ENCODE results near the gene CFDP1. TPM values are rescaled to one million over a fixed set of nuclear protein-coding genes. Genes with fewer than 3 reads are reported as not detected.
A peak's percentile ranks its signal among the peaks of the same experiment; 100 is the strongest.
"Not testable (repeated sequence)": the region's sequence is repeated elsewhere in the genome, so short reads cannot be mapped to it uniquely, and the experiment has no call there.

Gene CFDP1
- total and polyA plus RNA-seq, 8 donors = 43.4 to 151 (median 134) TPM

DNA sequence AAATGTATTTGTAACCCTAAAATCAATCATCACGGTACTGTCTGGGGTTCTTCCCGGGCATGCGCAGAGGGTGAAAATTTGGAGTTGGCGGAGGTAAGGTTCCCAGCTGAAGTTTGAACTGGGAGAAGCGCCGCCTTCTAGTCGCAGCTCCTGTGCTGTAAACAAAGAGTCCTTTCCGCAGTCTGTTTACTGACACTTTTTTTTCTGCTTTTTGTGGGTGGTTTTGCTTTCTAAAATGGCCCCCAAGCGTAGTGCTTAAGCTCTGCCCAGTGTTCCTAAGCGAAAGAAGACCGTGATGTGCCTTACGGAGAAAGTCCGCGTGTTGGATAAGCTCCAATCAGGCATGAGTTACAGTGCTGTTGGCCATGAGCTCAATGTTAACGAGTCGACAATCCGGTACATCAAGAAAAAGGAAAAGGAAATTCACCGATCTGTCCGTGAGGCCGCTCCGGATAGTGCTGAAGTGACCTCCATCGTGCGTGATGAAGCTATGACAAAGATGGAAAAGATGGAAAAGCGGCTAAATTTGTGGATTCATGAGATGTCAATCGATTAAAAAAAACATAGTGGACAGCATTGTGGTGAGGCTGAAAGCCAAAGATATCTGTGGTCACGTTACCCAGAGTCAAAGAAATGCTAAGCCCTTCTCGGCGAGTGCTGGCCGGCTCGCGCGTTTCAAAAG is 570 bp upstream of the CFDP1 start:
- intact Hi-C loops (cut with DNase I) = no loop called here
- DNase-seq (peak in 3 of 4 donors; percentile 81 to 92 (median 90)), ATAC-seq (peak; percentile 77)
- TF ChIP-seq, protein P1, sequence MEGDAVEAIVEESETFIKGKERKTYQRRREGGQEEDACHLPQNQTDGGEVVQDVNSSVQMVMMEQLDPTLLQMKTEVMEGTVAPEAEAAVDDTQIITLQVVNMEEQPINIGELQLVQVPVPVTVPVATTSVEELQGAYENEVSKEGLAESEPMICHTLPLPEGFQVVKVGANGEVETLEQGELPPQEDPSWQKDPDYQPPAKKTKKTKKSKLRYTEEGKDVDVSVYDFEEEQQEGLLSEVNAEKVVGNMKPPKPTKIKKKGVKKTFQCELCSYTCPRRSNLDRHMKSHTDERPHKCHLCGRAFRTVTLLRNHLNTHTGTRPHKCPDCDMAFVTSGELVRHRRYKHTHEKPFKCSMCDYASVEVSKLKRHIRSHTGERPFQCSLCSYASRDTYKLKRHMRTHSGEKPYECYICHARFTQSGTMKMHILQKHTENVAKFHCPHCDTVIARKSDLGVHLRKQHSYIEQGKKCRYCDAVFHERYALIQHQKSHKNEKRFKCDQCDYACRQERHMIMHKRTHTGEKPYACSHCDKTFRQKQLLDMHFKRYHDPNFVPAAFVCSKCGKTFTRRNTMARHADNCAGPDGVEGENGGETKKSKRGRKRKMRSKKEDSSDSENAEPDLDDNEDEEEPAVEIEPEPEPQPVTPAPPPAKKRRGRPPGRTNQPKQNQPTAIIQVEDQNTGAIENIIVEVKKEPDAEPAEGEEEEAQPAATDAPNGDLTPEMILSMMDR (IDR thresholded peaks at IDR 0.05) = no peak
- H3K36me3 ChIP-seq = no peaks in the 10 kb centered on the region
- peaks cover 6 to 33% of the 10 kb centered on the region in 2 donors for H3K4me1 ChIP-seq
- H3K4me3 ChIP-seq = peak overlapping the region; percentile 98 to 99
- no peaks in the 10 kb centered on the region for H3K9me3 ChIP-seq
- no peaks in the 10 kb centered on the region for H3K27me3 ChIP-seq
- H3K27ac ChIP-seq = peak overlapping the region; percentile 96 to 97

DNA sequence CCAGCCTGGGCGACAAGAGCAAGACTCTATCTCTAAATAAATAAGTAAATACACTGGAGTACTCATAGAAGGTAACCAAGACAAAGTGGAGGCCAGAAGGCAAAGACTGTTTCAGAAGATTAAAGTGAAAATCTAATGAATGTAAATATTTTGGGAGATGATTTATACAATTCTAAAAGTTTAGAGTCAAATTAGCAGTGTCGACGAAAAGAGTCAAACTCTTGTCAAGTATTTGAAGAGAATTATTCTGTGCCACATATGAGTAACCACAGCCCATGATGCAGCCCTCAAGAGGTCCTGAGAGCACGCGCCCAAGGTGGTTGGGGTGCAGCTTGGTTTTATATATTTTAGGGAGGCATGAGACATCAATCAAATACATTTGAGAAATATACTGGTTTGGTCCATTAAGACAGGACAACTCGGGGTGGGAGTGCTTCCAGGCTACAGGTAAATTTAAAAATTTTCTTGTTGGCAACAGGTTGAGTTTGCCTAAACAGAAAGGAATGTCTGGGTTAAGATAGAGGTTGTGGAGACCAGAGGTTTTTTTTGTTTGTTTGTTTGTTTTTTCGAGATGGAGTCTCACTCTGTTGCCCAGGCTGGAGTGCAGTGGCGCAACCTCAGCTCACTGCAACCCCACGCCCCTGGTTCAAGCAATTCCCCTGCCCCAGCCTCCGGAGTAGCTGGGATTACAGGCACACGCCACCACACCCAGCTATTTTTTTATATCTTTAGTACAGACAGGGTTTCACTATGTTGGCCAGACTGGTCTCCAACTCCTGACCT is 3.5 kb downstream of the CFDP1 start:
- Histone ChIP-seq H3K27me3 (no peaks in the 10 kb centered on the region), H3K27ac (no peak overlapping the region), H3K4me3 (no peak overlapping the region), H3K4me1 (peaks cover 6 to 34% of the 10 kb centered on the region in 2 donors), H3K36me3 (no peaks in the 10 kb centered on the region), H3K9me3 (no peaks in the 10 kb centered on the region)
- ATAC-seq (no peak), DNase-seq (no peak)
- TF ChIP-seq, protein P1 (IDR thresholded peaks at IDR 0.05) = no peak
- intact Hi-C loops (cut with DNase I) = no loop called here

DNA sequence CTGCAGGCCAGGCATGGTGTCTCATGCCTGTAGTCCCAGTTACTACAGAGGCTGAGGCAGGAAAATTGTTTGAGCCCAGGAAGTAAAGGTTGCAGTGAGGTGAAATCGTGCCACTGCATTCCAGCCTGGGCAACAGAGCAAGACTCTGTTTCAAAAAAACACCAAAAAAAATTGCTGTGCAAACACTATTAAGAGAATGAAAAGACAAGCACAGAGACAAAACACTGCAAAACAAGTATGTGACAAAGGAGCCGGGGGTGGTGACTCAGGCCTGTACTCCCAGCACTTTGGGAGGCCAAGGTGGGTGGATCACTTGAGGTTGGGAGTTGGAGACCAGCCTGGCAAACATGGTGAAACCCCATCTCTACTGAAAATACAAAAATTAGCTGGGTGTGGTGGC is 6.8 kb downstream of the CFDP1 start:
- H3K4me1 ChIP-seq = peaks cover 1 to 16% of the 10 kb centered on the region in 2 donors
- H3K27me3 ChIP-seq; H3K27ac ChIP-seq; H3K36me3 ChIP-seq; ATAC-seq; H3K4me3 ChIP-seq; H3K9me3 ChIP-seq; intact Hi-C loops (cut with DNase I); DNase-seq: not testable (repeated sequence)

DNA sequence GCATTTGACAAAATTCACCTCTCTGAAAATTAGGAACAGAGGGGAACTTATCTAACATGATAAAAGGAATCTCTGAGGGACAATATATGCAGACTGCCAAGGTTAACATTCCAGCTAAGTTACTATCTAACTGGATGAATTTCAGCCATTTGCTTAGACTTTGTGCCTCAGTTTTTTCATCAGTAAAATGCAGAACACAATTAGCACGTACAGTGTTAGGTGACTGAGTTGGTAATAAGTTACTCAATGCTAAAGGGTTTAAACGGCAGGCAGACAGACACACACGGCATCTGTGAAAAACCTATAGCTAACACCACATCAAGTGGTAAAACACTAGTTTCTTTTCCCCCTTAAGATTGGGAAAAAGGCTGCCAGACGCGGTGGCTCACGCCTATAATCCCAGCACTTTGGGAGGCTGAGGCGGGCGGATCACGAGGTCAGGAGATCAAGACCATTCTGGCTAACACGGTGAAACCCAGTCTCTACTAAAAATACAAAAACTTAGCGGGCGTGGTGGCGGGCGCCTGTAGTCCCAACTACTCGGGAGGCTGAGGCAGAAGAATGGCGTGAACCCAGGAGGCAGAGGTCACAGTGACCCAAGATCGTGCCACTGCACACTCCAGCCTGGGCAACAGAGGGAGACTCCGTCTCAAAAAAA is 9.1 kb downstream of the CFDP1 start:
- H3K36me3 ChIP-seq; ATAC-seq; H3K4me3 ChIP-seq; H3K27me3 ChIP-seq; H3K9me3 ChIP-seq; H3K27ac ChIP-seq; intact Hi-C loops (cut with DNase I); DNase-seq: not testable (repeated sequence)
- H3K4me1 ChIP-seq = peaks cover 4 to 19% of the 10 kb centered on the region in 2 donors

- DNase-seq (no peak), ATAC-seq (no peak)
- Histone ChIP-seq H3K27ac (no peak overlapping the region), H3K4me3 (no peak overlapping the region), H3K9me3 (no peaks in the 10 kb centered on the region), H3K36me3 (no peaks in the 10 kb centered on the region), H3K4me1 (peaks cover 4 to 18% of the 10 kb centered on the region in 2 donors), H3K27me3 (no peaks in the 10 kb centered on the region)
- TF ChIP-seq, protein P1 (IDR thresholded peaks at IDR 0.05) = no peak
- intact Hi-C loops (cut with DNase I) = no loop called here
These were observed 9.6 kb downstream of the CFDP1 start for GRCh38 chr16:75423723-75424104.

GRCh38 chr16:75421820-75422126 is 11.5 kb downstream of the CFDP1 start:
- intact Hi-C loops (cut with DNase I) = no loop called here
- H3K4me3 ChIP-seq = no peak overlapping the region
- H3K27me3 ChIP-seq = no peaks in the 10 kb centered on the region
- H3K36me3 ChIP-seq = no peaks in the 10 kb centered on the region
- H3K4me1 ChIP-seq = peaks cover 4 to 15% of the 10 kb centered on the region in 2 donors
- DNase-seq (no peak), ATAC-seq (no peak)
- H3K27ac ChIP-seq = no peak overlapping the region
- no peaks in the 10 kb centered on the region for H3K9me3 ChIP-seq
- TF ChIP-seq, protein P1 (IDR thresholded peaks at IDR 0.05) = no peak

Data from left lung (tissue), 10 donors.